ENCODE data around the gene MRTFA.

DNA sequence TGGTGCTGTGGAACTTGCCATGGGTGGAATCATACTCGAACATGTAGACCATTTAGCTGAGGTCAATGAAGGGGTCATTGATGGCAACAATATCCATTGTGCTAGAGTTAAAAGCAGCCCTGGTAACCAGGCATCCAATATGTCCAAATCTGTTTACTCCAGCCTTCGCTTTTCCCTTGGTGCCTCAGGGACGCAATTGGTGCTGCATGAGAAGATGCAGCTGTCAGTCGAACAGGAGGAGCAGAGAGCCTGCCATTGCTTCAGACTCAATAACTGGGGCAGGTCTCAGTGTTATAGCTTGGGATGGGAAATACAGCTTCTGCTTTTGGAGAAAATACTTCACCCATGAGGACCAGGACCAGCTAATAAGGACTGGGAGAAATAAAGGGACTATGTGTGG lies 37.8 kb upstream of the MRTFA start:
- TF ChIP-seq EZH2phosphoT487 (IDR thresholded peaks at IDR 0.05; ENCODE audit: borderline replicate concordance, low read depth) (no peak), MXI1 (IDR thresholded peaks at IDR 0.05; ENCODE audit: low read depth, low read length) (no peak), YY1 (IDR thresholded peaks at IDR 0.05; ENCODE audit: low read depth) (no peak), RAD21 (IDR thresholded peaks at IDR 0.05; ENCODE audit: low read length) (no peak)
- TF ChIP-seq, protein P1, sequence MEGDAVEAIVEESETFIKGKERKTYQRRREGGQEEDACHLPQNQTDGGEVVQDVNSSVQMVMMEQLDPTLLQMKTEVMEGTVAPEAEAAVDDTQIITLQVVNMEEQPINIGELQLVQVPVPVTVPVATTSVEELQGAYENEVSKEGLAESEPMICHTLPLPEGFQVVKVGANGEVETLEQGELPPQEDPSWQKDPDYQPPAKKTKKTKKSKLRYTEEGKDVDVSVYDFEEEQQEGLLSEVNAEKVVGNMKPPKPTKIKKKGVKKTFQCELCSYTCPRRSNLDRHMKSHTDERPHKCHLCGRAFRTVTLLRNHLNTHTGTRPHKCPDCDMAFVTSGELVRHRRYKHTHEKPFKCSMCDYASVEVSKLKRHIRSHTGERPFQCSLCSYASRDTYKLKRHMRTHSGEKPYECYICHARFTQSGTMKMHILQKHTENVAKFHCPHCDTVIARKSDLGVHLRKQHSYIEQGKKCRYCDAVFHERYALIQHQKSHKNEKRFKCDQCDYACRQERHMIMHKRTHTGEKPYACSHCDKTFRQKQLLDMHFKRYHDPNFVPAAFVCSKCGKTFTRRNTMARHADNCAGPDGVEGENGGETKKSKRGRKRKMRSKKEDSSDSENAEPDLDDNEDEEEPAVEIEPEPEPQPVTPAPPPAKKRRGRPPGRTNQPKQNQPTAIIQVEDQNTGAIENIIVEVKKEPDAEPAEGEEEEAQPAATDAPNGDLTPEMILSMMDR (IDR thresholded peaks at IDR 0.05), result no peak

Data from SK-N-SH (cell line).